ENCODE measurements around the gene CDH10.

CDH10 gene

DNA sequence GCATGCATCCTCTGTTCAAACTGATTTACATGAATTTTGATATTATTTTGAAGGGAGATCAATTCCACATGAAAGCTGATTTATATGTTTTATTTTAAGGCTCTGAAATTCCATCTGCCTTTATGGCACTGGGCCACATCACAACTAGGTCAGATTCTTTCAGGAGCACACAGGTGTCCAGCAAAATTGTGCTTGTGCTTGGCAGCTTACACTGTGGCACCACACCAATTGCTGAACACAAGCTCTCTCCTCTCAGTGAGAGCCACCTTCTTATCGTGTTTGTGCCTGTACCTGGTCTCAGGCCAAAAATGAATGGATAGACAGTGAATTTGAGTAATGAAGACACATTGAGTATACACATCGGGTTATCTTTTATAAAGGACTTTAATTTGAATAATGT, 200.4 kb downstream of the CDH10 start:
- TF ChIP-seq, protein P1, sequence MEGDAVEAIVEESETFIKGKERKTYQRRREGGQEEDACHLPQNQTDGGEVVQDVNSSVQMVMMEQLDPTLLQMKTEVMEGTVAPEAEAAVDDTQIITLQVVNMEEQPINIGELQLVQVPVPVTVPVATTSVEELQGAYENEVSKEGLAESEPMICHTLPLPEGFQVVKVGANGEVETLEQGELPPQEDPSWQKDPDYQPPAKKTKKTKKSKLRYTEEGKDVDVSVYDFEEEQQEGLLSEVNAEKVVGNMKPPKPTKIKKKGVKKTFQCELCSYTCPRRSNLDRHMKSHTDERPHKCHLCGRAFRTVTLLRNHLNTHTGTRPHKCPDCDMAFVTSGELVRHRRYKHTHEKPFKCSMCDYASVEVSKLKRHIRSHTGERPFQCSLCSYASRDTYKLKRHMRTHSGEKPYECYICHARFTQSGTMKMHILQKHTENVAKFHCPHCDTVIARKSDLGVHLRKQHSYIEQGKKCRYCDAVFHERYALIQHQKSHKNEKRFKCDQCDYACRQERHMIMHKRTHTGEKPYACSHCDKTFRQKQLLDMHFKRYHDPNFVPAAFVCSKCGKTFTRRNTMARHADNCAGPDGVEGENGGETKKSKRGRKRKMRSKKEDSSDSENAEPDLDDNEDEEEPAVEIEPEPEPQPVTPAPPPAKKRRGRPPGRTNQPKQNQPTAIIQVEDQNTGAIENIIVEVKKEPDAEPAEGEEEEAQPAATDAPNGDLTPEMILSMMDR (IDR thresholded peaks at IDR 0.05; ENCODE audit: control insufficient read depth, insufficient read depth, low read depth, low read length, missing control alignments), result no peak
- no peak overlapping the region for H3K4me3 ChIP-seq (ENCODE audit: control insufficient read depth, low read depth, low read length)
- DNase-seq (ENCODE audit: low read depth), result no peak

- no peak for DNase-seq (ENCODE audit: low read depth)
- no peak overlapping the region for H3K4me3 ChIP-seq (ENCODE audit: control insufficient read depth, low read depth, low read length)
- TF ChIP-seq, protein P1 (IDR thresholded peaks at IDR 0.05; ENCODE audit: control insufficient read depth, insufficient read depth, low read depth, low read length, missing control alignments), result no peak
These were observed 205.3 kb downstream of the CDH10 start for GRCh38 chr5:24439465-24439864.
